H9 (cell line): ENCODE measurements around the gene SLC25A39. TPM values are rescaled to one million over a fixed set of nuclear protein-coding genes. Genes with fewer than 3 reads are reported as not detected.
A peak's percentile ranks its signal among the peaks of the same experiment; 100 is the strongest.

Experiments
- DNase-seq: peaks from one replicate; pipeline ENCODE4 v3.0.0-alpha.2; 2017
- H2AFZ ChIP-seq: one replicate; pipeline ENCODE4 v1.6.1; 2013; ENCODE audit warnings: mild to moderate bottlenecking, low read length, control low read depth, moderate library complexity
- H2AK5ac ChIP-seq: 2 replicates; pipeline ENCODE4 v1.6.1; 2013; ENCODE audit warnings: low read length, control low read depth, mixed read lengths; ENCODE audit not compliant: insufficient read length
- H2BK120ac ChIP-seq: one replicate; pipeline ENCODE4 v1.6.1; 2013; ENCODE audit warnings: low read depth, mild to moderate bottlenecking, low read length, control low read depth, inconsistent platforms; ENCODE audit not compliant: poor library complexity, severe bottlenecking
- H2BK12ac ChIP-seq: 2 replicates; pipeline ENCODE4 v1.6.1; 2013; ENCODE audit warnings: low read length, control low read depth, mixed read lengths, low read depth; ENCODE audit not compliant: insufficient read length
- H2BK15ac ChIP-seq: 2 replicates; pipeline ENCODE4 v1.6.1; 2013; ENCODE audit warnings: low read depth, low read length, control low read depth
- H2BK20ac ChIP-seq: one replicate; pipeline ENCODE4 v1.6.1; 2013; ENCODE audit warnings: low read depth, mild to moderate bottlenecking, low read length, control low read depth, inconsistent platforms; ENCODE audit not compliant: poor library complexity, severe bottlenecking
- H2BK5ac ChIP-seq: 2 replicates; pipeline ENCODE4 v1.6.1; 2013; ENCODE audit warnings: low read length, control low read depth, mixed read lengths; ENCODE audit not compliant: insufficient read length
- H3K14ac ChIP-seq: 2 replicates; pipeline ENCODE4 v1.6.1; 2013; ENCODE audit warnings: low read length, control low read depth; ENCODE audit not compliant: insufficient read depth
- H3K18ac ChIP-seq: 2 replicates; pipeline ENCODE4 v1.6.1; 2013; ENCODE audit warnings: low read depth, mild to moderate bottlenecking, mixed read lengths, low read length, control low read depth; ENCODE audit not compliant: insufficient read length
- H3K23ac ChIP-seq: 2 replicates; pipeline ENCODE4 v1.6.1; 2013; ENCODE audit warnings: low read length, control low read depth, mixed read lengths, low read depth; ENCODE audit not compliant: insufficient read length
- H3K23me2 ChIP-seq: 2 replicates; pipeline ENCODE4 v1.6.1; 2013; ENCODE audit warnings: low read depth, mild to moderate bottlenecking, mixed read lengths, low read length, control low read depth; ENCODE audit not compliant: insufficient read length, poor library complexity, severe bottlenecking
- H3K27ac ChIP-seq: 2 replicates; pipeline ENCODE4 v1.5.1; 2013; ENCODE audit warnings: low read length, control low read depth, mixed read lengths, low read depth; ENCODE audit not compliant: insufficient read length
- H3K27me3 ChIP-seq: 2 replicates; pipeline ENCODE4 v1.6.1; 2013; ENCODE audit warnings: low read length, control low read depth, inconsistent platforms; ENCODE audit not compliant: insufficient read depth
- H3K4ac ChIP-seq: 2 replicates; pipeline ENCODE4 v1.6.1; 2013; ENCODE audit warnings: low read depth, mild to moderate bottlenecking, control low read depth, inconsistent platforms, low read length, moderate library complexity
- H3K4me1 ChIP-seq: 2 replicates; pipeline ENCODE4 v1.6.1; 2013; ENCODE audit warnings: low read length, control low read depth, inconsistent platforms; ENCODE audit not compliant: insufficient read depth
- H3K4me2 ChIP-seq: 2 replicates; pipeline ENCODE4 v1.6.1; 2013; ENCODE audit warnings: low read length, control low read depth, mixed read lengths; ENCODE audit not compliant: insufficient read length, insufficient read depth
- H3K56ac ChIP-seq: 2 replicates; pipeline ENCODE4 v1.6.1; 2013; ENCODE audit warnings: low read depth, mild to moderate bottlenecking, mixed read lengths, low read length, control low read depth; ENCODE audit not compliant: insufficient read length
- H3K79me1 ChIP-seq: 2 replicates; pipeline ENCODE4 v1.6.1; 2013; ENCODE audit warnings: low read depth, mild to moderate bottlenecking, moderate library complexity, low read length, control low read depth, inconsistent platforms; ENCODE audit not compliant: insufficient read depth, poor library complexity, severe bottlenecking
- H3K79me2 ChIP-seq: 2 replicates; pipeline ENCODE4 v1.6.1; 2013; ENCODE audit warnings: low read length, control low read depth, inconsistent platforms; ENCODE audit not compliant: insufficient read depth
- H3K9ac ChIP-seq: 2 replicates; pipeline ENCODE4 v1.6.1; 2013; ENCODE audit warnings: low read length, control low read depth, mixed read lengths; ENCODE audit not compliant: insufficient read length; ENCODE audit errors: extremely low read depth
- H3K9me3 ChIP-seq: one replicate; pipeline ENCODE4 v1.6.1; 2013; ENCODE audit warnings: low read depth, low read length, inconsistent platforms; ENCODE audit not compliant: control insufficient read depth
- H3T11ph ChIP-seq: one replicate; pipeline ENCODE4 v1.6.1; 2013; ENCODE audit warnings: mild to moderate bottlenecking, low read length, control low read depth, inconsistent platforms
- H4K20me1 ChIP-seq: one replicate; pipeline ENCODE4 v1.6.1; 2013; ENCODE audit not compliant: control insufficient read depth, insufficient read length, insufficient read depth
- H4K5ac ChIP-seq: 2 replicates; pipeline ENCODE4 v1.6.1; 2013; ENCODE audit warnings: low read depth, mild to moderate bottlenecking, mixed read lengths, low read length, control low read depth; ENCODE audit not compliant: insufficient read length
- H4K8ac ChIP-seq: replicated peaks from 2 replicates; pipeline ENCODE4 v1.6.1; 2013; ENCODE audit warnings: low read length, control low read depth, mixed read lengths, low read depth; ENCODE audit not compliant: insufficient read length
- H4K91ac ChIP-seq: 2 replicates; pipeline ENCODE4 v1.6.1; 2013; ENCODE audit warnings: low read depth, mild to moderate bottlenecking, moderate library complexity, mixed read lengths, low read length, control low read depth; ENCODE audit not compliant: insufficient read length
- H3K27ac Mint-ChIP-seq, 3 experiments: 2 replicates in 2 of 3; 3 replicates in 1 of 3; pipeline ENCODE4 v1.8.0; 2020 to 2021; ENCODE audit warnings: mixed read lengths in 3 of 3, mild to moderate bottlenecking in 1 of 3, moderate library complexity in 1 of 3
- H3K27me3 Mint-ChIP-seq: 2 replicates; pipeline ENCODE4 v1.8.0; 2021; ENCODE audit warnings: low read depth, mild to moderate bottlenecking, moderate library complexity, mixed read lengths
- H3K36me3 Mint-ChIP-seq, 3 experiments: 2 replicates in 2 of 3; 3 replicates in 1 of 3; pipeline ENCODE4 v1.8.0; 2020 to 2021; ENCODE audit warnings: low read depth in 3 of 3, mixed read lengths in 3 of 3; ENCODE audit not compliant: insufficient read depth in 1 of 3
- H3K4me1 Mint-ChIP-seq, 2 experiments: 2 replicates each; pipeline ENCODE4 v1.8.0; 2020; ENCODE audit warnings: mixed read lengths in 2 of 2
- H3K4me3 Mint-ChIP-seq, 2 experiments: 2 replicates in 1 of 2; 3 replicates in 1 of 2; pipeline ENCODE4 v1.8.0; 2020 to 2021; ENCODE audit warnings: mild to moderate bottlenecking in 2 of 2, mixed read lengths in 2 of 2, moderate library complexity in 1 of 2
- H3K9me3 Mint-ChIP-seq, 2 experiments: 2 replicates in 1 of 2; 3 replicates in 1 of 2; pipeline ENCODE4 v1.8.0; 2020; ENCODE audit warnings: mild to moderate bottlenecking in 2 of 2, mixed read lengths in 2 of 2, moderate library complexity in 1 of 2
- WGBS: extraction: QIAGEN DNeasy Blood & Tissue Kit; methylation state at CpG from one replicate; pipeline ENCODE4 v1.1.7; 2013; ENCODE audit warnings: missing lambda C conversion rate, low lambda C conversion rate, mixed read lengths; ENCODE audit not compliant: insufficient read length; ENCODE audit errors: extremely low coverage; 5-methylcytosine and 5-hydroxymethylcytosine counted together
- total RNA-seq: library from RNA; stranded (reverse); gene quantifications from 2 replicates; pipeline ENCODE4 v1.2.1, GENCODE V29; 2021
- TF ChIP-seq, protein P1 (sequence below): fragments of 200-600 bp; sonication (generic); conservative IDR thresholded peaks from 3 replicates; pipeline ENCODE4 v1.8.0; 2021; ENCODE audit warnings: antibody characterized with exemption, mild to moderate bottlenecking

The SLC25A39 gene
- total RNA-seq, 1 experiment from 2014 or later: 227 TPM

DNA sequence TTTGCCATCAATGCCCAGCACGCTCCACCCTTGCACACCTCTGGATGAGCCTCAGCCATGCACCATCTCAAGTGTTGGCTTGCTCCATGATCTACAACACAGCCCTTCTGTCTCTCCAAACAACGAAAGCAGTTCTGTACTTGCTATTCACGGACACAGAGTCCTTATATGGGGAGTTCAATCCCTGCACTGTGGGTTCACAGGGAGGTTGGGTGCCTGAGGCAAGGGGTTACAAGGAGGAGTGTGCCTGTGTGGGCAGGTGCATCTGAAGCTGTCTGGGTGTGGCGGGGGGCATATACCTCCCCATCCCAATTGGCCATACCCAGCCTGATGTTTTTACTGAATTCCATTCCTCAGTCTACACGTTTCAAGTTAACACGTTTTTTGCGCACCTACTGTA lies 10.6 kb downstream of the SLC25A39 start:
- H3K4me3 Mint-ChIP-seq: peak overlapping the region; percentile 39 to 69
- Histone ChIP-seq H2AK5ac (no peak overlapping the region), H3K18ac (no peak overlapping the region), H4K20me1 (peaks cover 2% of the 10 kb centered on the region), H2BK20ac (no peak overlapping the region), H2BK15ac (no peak overlapping the region), H3K79me1 (no peaks in the 10 kb centered on the region), H3K56ac (no peak overlapping the region), H3K14ac (no peak overlapping the region), H3K27ac (no peak overlapping the region), H3K9me3 (no peaks in the 10 kb centered on the region), H3K4me1 (peaks cover 4% of the 10 kb centered on the region; the same call in 1 of the 2 replicates), H4K91ac (no peak overlapping the region), H2BK120ac (no peak overlapping the region), H3K23me2 (peaks cover 19% of the 10 kb centered on the region), H2BK5ac (no peak overlapping the region), H3T11ph (no peak overlapping the region), H3K79me2 (no peaks in the 10 kb centered on the region), H3K4me2 (no peak overlapping the region), H3K27me3 (peaks cover 8% of the 10 kb centered on the region; the same call in 1 of the 2 replicates), H3K4ac (no peak overlapping the region), H4K5ac (no peak overlapping the region), H3K23ac (no peak overlapping the region), H3K9ac (no peak overlapping the region), H4K8ac (no peak overlapping the region), H2AFZ (no peak overlapping the region), H2BK12ac (no peak overlapping the region)
- no peak for DNase-seq
- TF ChIP-seq, protein P1, sequence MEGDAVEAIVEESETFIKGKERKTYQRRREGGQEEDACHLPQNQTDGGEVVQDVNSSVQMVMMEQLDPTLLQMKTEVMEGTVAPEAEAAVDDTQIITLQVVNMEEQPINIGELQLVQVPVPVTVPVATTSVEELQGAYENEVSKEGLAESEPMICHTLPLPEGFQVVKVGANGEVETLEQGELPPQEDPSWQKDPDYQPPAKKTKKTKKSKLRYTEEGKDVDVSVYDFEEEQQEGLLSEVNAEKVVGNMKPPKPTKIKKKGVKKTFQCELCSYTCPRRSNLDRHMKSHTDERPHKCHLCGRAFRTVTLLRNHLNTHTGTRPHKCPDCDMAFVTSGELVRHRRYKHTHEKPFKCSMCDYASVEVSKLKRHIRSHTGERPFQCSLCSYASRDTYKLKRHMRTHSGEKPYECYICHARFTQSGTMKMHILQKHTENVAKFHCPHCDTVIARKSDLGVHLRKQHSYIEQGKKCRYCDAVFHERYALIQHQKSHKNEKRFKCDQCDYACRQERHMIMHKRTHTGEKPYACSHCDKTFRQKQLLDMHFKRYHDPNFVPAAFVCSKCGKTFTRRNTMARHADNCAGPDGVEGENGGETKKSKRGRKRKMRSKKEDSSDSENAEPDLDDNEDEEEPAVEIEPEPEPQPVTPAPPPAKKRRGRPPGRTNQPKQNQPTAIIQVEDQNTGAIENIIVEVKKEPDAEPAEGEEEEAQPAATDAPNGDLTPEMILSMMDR: no peak
- WGBS: no CpG with 5 or more reads among the region's 7 CpGs
- peaks cover 43% of the 10 kb centered on the region for H3K27me3 Mint-ChIP-seq
- H3K36me3 Mint-ChIP-seq: peaks cover 0 to 7% (median 0%) of the 10 kb centered on the region in 3 experiments; a peak in 2 of 7 replicates
- H3K27ac Mint-ChIP-seq: no peak overlapping the region; a peak in 1 of 7 replicates
- H3K9me3 Mint-ChIP-seq: no peaks in the 10 kb centered on the region
- H3K4me1 Mint-ChIP-seq: peaks cover 36 to 48% of the 10 kb centered on the region in 2 experiments
